Brain microvascular endothelial cell (primary cell): ENCODE data around the gene PLOD1.

ENCODE experiments used
- DNase-seq: peaks from one replicate; pipeline ENCODE4 v3.0.0-alpha.2; 2020
- H3K27ac ChIP-seq: fragments of 250-450 bp; sonication (Bioruptor Pico); 2 replicates; pipeline ENCODE4 v1.5.1; 2020; ENCODE audit warnings: mild to moderate bottlenecking, moderate library complexity
- H3K27me3 ChIP-seq: fragments of 250-450 bp; sonication (Bioruptor Pico); replicated peaks from 2 replicates; pipeline ENCODE4 v1.5.1; 2020; ENCODE audit warnings: mild to moderate bottlenecking
- H3K36me3 ChIP-seq: fragments of 250-450 bp; sonication (Bioruptor Pico); replicated peaks from 2 replicates; pipeline ENCODE4 v1.5.1; 2020; ENCODE audit warnings: mild to moderate bottlenecking
- H3K4me3 ChIP-seq: 2 replicates; pipeline ENCODE4 v1.5.1; 2011; ENCODE audit warnings: low read depth, mild to moderate bottlenecking, control low read depth, low read length, moderate library complexity
- CTCF ChIP-seq: IDR thresholded peaks from 2 replicates; pipeline ENCODE4 v1.5.1; 2011; ENCODE audit warnings: low read depth, mild to moderate bottlenecking, moderate library complexity, low read length, control low read depth, inconsistent platforms; ENCODE audit errors: missing control alignments
- in situ Hi-C: cut with HindIII; loops from 2 replicates; pipeline ENCODE4 v1.10.0; 2017; ENCODE audit warnings: low sequenced_read_pairs, low pct_ligation_motif_present

The PLOD1 gene

GRCh38 chr1:11982010-11982392 is 47.5 kb downstream of the PLOD1 start:
- no peak overlapping the region for H3K27ac ChIP-seq
- DNase-seq, result peak; percentile 53
- H3K4me3 ChIP-seq, result no peak overlapping the region
- H3K36me3 ChIP-seq, result peaks cover 18% of the 10 kb centered on the region
- H3K27me3 ChIP-seq, result no peaks in the 10 kb centered on the region
- TF ChIP-seq CTCF, result no peak
- in situ Hi-C loops, result no loop called here

- no peak for DNase-seq
- no peak for TF ChIP-seq CTCF
- Histone ChIP-seq H3K36me3 (peaks cover 24% of the 10 kb centered on the region), H3K27me3 (no peaks in the 10 kb centered on the region), H3K27ac (no peak overlapping the region), H3K4me3 (no peak overlapping the region)
- in situ Hi-C loops, result no loop called here
Measured at GRCh38 chr1:11984121-11984520, 49.6 kb downstream of the PLOD1 start.

- no peak for TF ChIP-seq CTCF
- DNase-seq, result no peak
- Histone ChIP-seq H3K27me3 (no peaks in the 10 kb centered on the region), H3K36me3 (peaks cover 29% of the 10 kb centered on the region), H3K4me3 (no peak overlapping the region), H3K27ac (no peak overlapping the region)
- in situ Hi-C loops, result no loop called here
Measured at GRCh38 chr1:11984576-11984975, 50.1 kb downstream of the PLOD1 start.

- in situ Hi-C loops, result no loop called here
- TF ChIP-seq CTCF, result no peak
- Histone ChIP-seq H3K36me3 (peaks cover 35% of the 10 kb centered on the region), H3K4me3 (no peak overlapping the region), H3K27ac (peak overlapping the region; percentile 81), H3K27me3 (no peaks in the 10 kb centered on the region)
- no peak for DNase-seq
Measured at GRCh38 chr1:11985171-11985570, 50.7 kb downstream of the PLOD1 start.

- TF ChIP-seq CTCF, result no peak
- peak overlapping the region; percentile 81 for H3K27ac ChIP-seq
- in situ Hi-C loops, result no loop called here
- H3K27me3 ChIP-seq, result no peaks in the 10 kb centered on the region
- peaks cover 38% of the 10 kb centered on the region for H3K36me3 ChIP-seq
- DNase-seq, result peak; percentile 89
- H3K4me3 ChIP-seq, result no peak overlapping the region
Measured at GRCh38 chr1:11985851-11986250, 51.3 kb downstream of the PLOD1 start.

GRCh38 chr1:11989669-11990068 is 55.2 kb downstream of the PLOD1 start:
- in situ Hi-C loops, result no loop called here
- DNase-seq, result no peak
- Histone ChIP-seq H3K36me3 (peaks cover 40% of the 10 kb centered on the region), H3K27ac (no peak overlapping the region), H3K4me3 (no peak overlapping the region), H3K27me3 (no peaks in the 10 kb centered on the region)
- TF ChIP-seq CTCF, result no peak
